SU-DHL-6 (cell line): Measurements from ENCODE around the gene RAPGEF3.

Experiments used
- H2AFZ ChIP-seq: fragments of 200-600 bp; sonication (generic); 2 replicates; pipeline ENCODE4 v1.6.1; 2014; ENCODE audit warnings: low read depth, mild to moderate bottlenecking, moderate library complexity, mixed read lengths, antibody characterized with exemption, low read length; ENCODE audit not compliant: severe bottlenecking
- H3F3A ChIP-seq: fragments of 200-600 bp; shearing (Covaris generic); 2 replicates; pipeline ENCODE4 v1.6.0; 2016; ENCODE audit warnings: antibody characterized with exemption, mild to moderate bottlenecking; ENCODE audit not compliant: insufficient read depth
- H3K27ac ChIP-seq: fragments of 200-600 bp; sonication (generic); 2 replicates; pipeline ENCODE4 v1.5.1; 2016; ENCODE audit warnings: low read depth, mild to moderate bottlenecking, low read length, moderate library complexity, mixed read lengths
- H3K27me3 ChIP-seq: fragments of 200-600 bp; sonication (generic), shearing (Covaris generic); 2 replicates; pipeline ENCODE4 v1.6.0; 2014; ENCODE audit warnings: mild to moderate bottlenecking, low read length
- H3K36me3 ChIP-seq: fragments of 200-600 bp; sonication (generic); 2 replicates; pipeline ENCODE4 v1.6.1; 2014; ENCODE audit warnings: mild to moderate bottlenecking, low read length, mixed read lengths
- H3K4me2 ChIP-seq: fragments of 300-600, 200-600 bp; shearing (Covaris generic), sonication (generic); 2 replicates; pipeline ENCODE4 v1.6.0; 2014; ENCODE audit warnings: low read length, low read depth, mild to moderate bottlenecking; ENCODE audit not compliant: poor library complexity, severe bottlenecking
- H3K4me3 ChIP-seq: fragments of 200-600 bp; sonication (generic); 2 replicates; pipeline ENCODE4 v1.5.1; 2014; ENCODE audit warnings: antibody characterized with exemption, low read length, mild to moderate bottlenecking, mixed read lengths; ENCODE audit not compliant: insufficient read depth, poor library complexity, severe bottlenecking
- H3K79me2 ChIP-seq: fragments of 200-600 bp; sonication (generic); 2 replicates; pipeline ENCODE4 v1.6.1; 2014; ENCODE audit warnings: mild to moderate bottlenecking, low read length, moderate library complexity; ENCODE audit not compliant: insufficient read depth
- H3K9ac ChIP-seq: fragments of 200-600 bp; sonication (generic); 2 replicates; pipeline ENCODE4 v1.7.0; 2014; ENCODE audit warnings: mild to moderate bottlenecking, low read length
- H3K9me2 ChIP-seq: fragments of 200-600 bp; sonication (generic); replicated peaks from 2 replicates; pipeline ENCODE4 v1.6.1; 2014; ENCODE audit warnings: low read length; ENCODE audit not compliant: insufficient read depth
- H3K9me3 ChIP-seq: fragments of 200-600 bp; sonication (generic); 2 replicates; pipeline ENCODE4 v1.6.1; 2014; ENCODE audit warnings: low read length, mixed read lengths; ENCODE audit not compliant: insufficient read depth
- H4K20me1 ChIP-seq: fragments of 200-600 bp; sonication (generic); 2 replicates; pipeline ENCODE4 v1.6.1; 2014; ENCODE audit warnings: low read depth, mild to moderate bottlenecking, antibody characterized with exemption, low read length, moderate library complexity, mixed read lengths
- CTCF ChIP-seq: fragments of 200-600 bp; sonication (generic); IDR thresholded peaks from one replicate; pipeline ENCODE4 v1.5.1; 2017; ENCODE audit warnings: antibody characterized with exemption, mild to moderate bottlenecking, low read length, moderate library complexity; ENCODE audit not compliant: insufficient read depth, poor library complexity, severe bottlenecking
- EZH2phosphoT487 ChIP-seq: fragments of 200-600 bp; sonication (generic), shearing (Covaris generic); conservative IDR thresholded peaks from 2 replicates; pipeline ENCODE4 v1.6.1; 2018; ENCODE audit warnings: mild to moderate bottlenecking, antibody characterized with exemption, low read length, moderate library complexity, mixed read lengths

RAPGEF3 gene

GRCh38 chr12:47800582-47800981, 41.9 kb upstream of the RAPGEF3 start:
- Histone ChIP-seq H3K79me2 (no peaks in the 10 kb centered on the region; the same call in 1 of the 2 replicates), H3K36me3 (no peaks in the 10 kb centered on the region), H3K9me2 (no peaks in the 10 kb centered on the region), H3K27me3 (no peaks in the 10 kb centered on the region), H3K4me3 (no peak overlapping the region), H3K9me3 (no peaks in the 10 kb centered on the region), H3K4me2 (no peak overlapping the region), H3F3A (no peaks in the 10 kb centered on the region), H3K9ac (no peak overlapping the region), H2AFZ (no peak overlapping the region), H3K27ac (no peak overlapping the region), H4K20me1 (no peaks in the 10 kb centered on the region; the same call in 1 of the 2 replicates)
- TF ChIP-seq EZH2phosphoT487 (no peak), CTCF (no peak)

GRCh38 chr12:47799357-47799955, 40.8 kb upstream of the RAPGEF3 start:
- Histone ChIP-seq H2AFZ (no peak overlapping the region), H3F3A (no peaks in the 10 kb centered on the region), H3K9me3 (no peaks in the 10 kb centered on the region), H3K27ac (no peak overlapping the region), H4K20me1 (no peaks in the 10 kb centered on the region; the same call in 1 of the 2 replicates), H3K9me2 (no peaks in the 10 kb centered on the region), H3K27me3 (no peaks in the 10 kb centered on the region), H3K79me2 (no peaks in the 10 kb centered on the region; the same call in 1 of the 2 replicates), H3K4me3 (no peak overlapping the region), H3K4me2 (no peak overlapping the region), H3K9ac (no peak overlapping the region), H3K36me3 (no peaks in the 10 kb centered on the region)
- TF ChIP-seq EZH2phosphoT487 (no peak), CTCF (no peak)

GRCh38 chr12:47798382-47798948, 39.8 kb upstream of the RAPGEF3 start:
- no peak overlapping the region for H3K4me2 ChIP-seq
- no peak overlapping the region for H3K27ac ChIP-seq
- no peak overlapping the region for H3K9ac ChIP-seq
- no peaks in the 10 kb centered on the region for H3K36me3 ChIP-seq
- no peaks in the 10 kb centered on the region for H3K27me3 ChIP-seq
- no peaks in the 10 kb centered on the region for H3K9me3 ChIP-seq
- no peaks in the 10 kb centered on the region for H4K20me1 ChIP-seq
- H3K4me3 ChIP-seq, result no peak overlapping the region
- H3K9me2 ChIP-seq, result no peaks in the 10 kb centered on the region
- no peak overlapping the region for H2AFZ ChIP-seq
- TF ChIP-seq CTCF, result no peak
- no peak for TF ChIP-seq EZH2phosphoT487
- no peaks in the 10 kb centered on the region for H3F3A ChIP-seq
- no peaks in the 10 kb centered on the region; the same call in 1 of the 2 replicates for H3K79me2 ChIP-seq
